ENCODE results near the gene ZSCAN5A.
"Not testable (repeated sequence)": the region's sequence is repeated elsewhere in the genome, so short reads cannot be mapped to it uniquely, and the experiment has no call there.

ZSCAN5A gene

DNA sequence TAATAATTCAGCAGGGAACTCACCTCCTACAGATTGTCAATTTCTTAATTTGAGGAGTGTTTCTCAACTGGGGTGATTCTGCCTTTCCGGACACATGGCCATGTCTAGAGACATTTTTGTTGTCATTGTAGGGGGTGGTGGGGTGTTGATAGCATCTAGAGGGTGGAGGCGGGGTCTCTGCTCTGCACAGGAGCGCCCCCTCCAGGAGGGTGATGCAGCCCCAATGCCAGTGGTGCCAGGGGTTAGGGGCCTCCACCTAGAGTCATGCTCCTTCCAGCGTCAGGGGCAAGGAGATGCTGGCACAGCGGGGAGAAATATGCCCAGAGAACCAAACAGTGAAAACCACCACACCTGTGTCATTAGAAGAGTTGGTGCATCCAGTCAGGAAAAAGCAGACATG, 107.1 kb downstream of the ZSCAN5A start:
- H3K27ac ChIP-seq (replicated peaks; ENCODE audit: low read length); H3K14ac ChIP-seq (ENCODE audit: low read length); H2BK5ac ChIP-seq (ENCODE audit: low read length); H3K36me3 ChIP-seq (replicated peaks in 1 of 2; ENCODE audit: control insufficient read depth in 2 of 2, insufficient read depth in 2 of 2, low read length in 2 of 2); H3K18ac ChIP-seq (ENCODE audit: low read length); H3K4me2 ChIP-seq (ENCODE audit: insufficient read depth, low read length, poor library complexity, severe bottlenecking); H2AK5ac ChIP-seq (ENCODE audit: low read depth, low read length); H2BK12ac ChIP-seq (ENCODE audit: low read length); H3K23ac ChIP-seq (ENCODE audit: low read depth, low read length, poor library complexity); H4K8ac ChIP-seq (ENCODE audit: low read depth, low read length); H2BK120ac ChIP-seq (ENCODE audit: low read depth, low read length); H2AFZ ChIP-seq (ENCODE audit: low read length); H2BK15ac ChIP-seq (ENCODE audit: low read length); H3K27me3 ChIP-seq (ENCODE audit: control insufficient read depth in 3 of 3, insufficient read depth in 3 of 3, low read depth in 1 of 3, low read length in 3 of 3); H3K79me1 ChIP-seq (ENCODE audit: low read depth, low read length); H3K9ac ChIP-seq (ENCODE audit: low read depth, low read length, poor library complexity); H3K4me3 ChIP-seq (ENCODE audit: low read length in 2 of 2); H3K4ac ChIP-seq (ENCODE audit: low read length); H3K4me1 ChIP-seq (ENCODE audit: control insufficient read depth in 2 of 2, insufficient read depth in 1 of 2, low read depth in 1 of 2, low read length in 2 of 2); H4K91ac ChIP-seq (ENCODE audit: low read depth, low read length, poor library complexity); H3K9me3 ChIP-seq (replicated peaks in 1 of 2; ENCODE audit: control insufficient read depth in 2 of 2, insufficient read depth in 1 of 2, low read depth in 1 of 2, low read length in 2 of 2); DNase-seq (ENCODE audit: low spot score): not testable (repeated sequence)
- WGBS, 2 donors (ENCODE audit: extremely low coverage in 2 of 2, insufficient read length in 2 of 2, insufficient replicate concordance in 1 of 2) = no CpG with 5 or more reads among the region's 5 CpGs

DNA sequence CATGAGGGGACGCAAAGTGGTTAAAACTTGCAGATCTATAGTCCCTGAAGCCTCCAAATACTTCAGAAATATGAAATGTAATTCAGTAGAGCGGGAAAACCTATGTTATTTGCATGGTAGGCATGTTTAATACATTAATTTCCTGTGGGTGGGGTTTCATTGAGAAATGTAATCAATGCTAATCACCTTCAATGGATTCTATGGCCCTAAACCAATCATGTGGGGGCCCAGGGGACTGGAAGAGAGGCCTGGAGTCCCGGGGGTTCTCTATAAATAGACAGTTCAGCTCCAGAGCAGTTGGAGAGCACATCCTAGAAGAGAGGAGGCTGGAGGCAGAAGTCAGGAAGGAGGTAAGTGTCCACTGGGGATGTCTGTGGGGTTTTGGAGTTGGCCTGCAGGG, 112.7 kb downstream of the ZSCAN5A start, which contains the start of gene ZSCAN5C:
ZSCAN5C (plus strand) TSS at position 301 of the 400 bp plus-strand sequence. CDS start 3,641 bp downstream, outside the sequence.
- Histone ChIP-seq H3K9me3 (replicated peaks in 1 of 2; ENCODE audit: control insufficient read depth in 2 of 2, insufficient read depth in 1 of 2, low read depth in 1 of 2, low read length in 2 of 2) (no peaks in the 10 kb centered on the region), H2BK5ac (ENCODE audit: low read length) (no peak within 1 kb of the TSS), H2AK5ac (ENCODE audit: low read depth, low read length) (no peak within 1 kb of the TSS), H2BK15ac (ENCODE audit: low read length) (no peak within 1 kb of the TSS), H4K8ac (ENCODE audit: low read depth, low read length) (no peak within 1 kb of the TSS), H4K91ac (ENCODE audit: low read depth, low read length, poor library complexity) (no peak within 1 kb of the TSS), H3K27me3 (ENCODE audit: control insufficient read depth in 3 of 3, insufficient read depth in 3 of 3, low read depth in 1 of 3, low read length in 3 of 3) (no peaks in the 10 kb centered on the region), H3K4ac (ENCODE audit: low read length) (no peak within 1 kb of the TSS), H3K4me3 (ENCODE audit: low read length in 2 of 2) (peak within 1 kb of the TSS in 1 of 2 donors; percentile 25), H2BK120ac (ENCODE audit: low read depth, low read length) (no peak within 1 kb of the TSS), H3K9ac (ENCODE audit: low read depth, low read length, poor library complexity) (no peak within 1 kb of the TSS), H3K4me2 (ENCODE audit: insufficient read depth, low read length, poor library complexity, severe bottlenecking) (no peak within 1 kb of the TSS), H3K23ac (ENCODE audit: low read depth, low read length, poor library complexity) (no peak within 1 kb of the TSS), H3K79me1 (ENCODE audit: low read depth, low read length) (no peaks in the 10 kb centered on the region), H2AFZ (ENCODE audit: low read length) (no peak within 1 kb of the TSS), H3K36me3 (replicated peaks in 1 of 2; ENCODE audit: control insufficient read depth in 2 of 2, insufficient read depth in 2 of 2, low read length in 2 of 2) (no peaks in the 10 kb centered on the region), H3K14ac (ENCODE audit: low read length) (no peak within 1 kb of the TSS), H3K18ac (ENCODE audit: low read length) (no peak within 1 kb of the TSS), H2BK12ac (ENCODE audit: low read length) (no peak within 1 kb of the TSS), H3K27ac (replicated peaks; ENCODE audit: low read length) (no peak within 1 kb of the TSS), H3K4me1 (ENCODE audit: control insufficient read depth in 2 of 2, insufficient read depth in 1 of 2, low read depth in 1 of 2, low read length in 2 of 2) (no peaks in the 10 kb centered on the region)
- no CpG with 5 or more reads among the region's 3 CpGs for WGBS, 2 donors (ENCODE audit: extremely low coverage in 2 of 2, insufficient read length in 2 of 2, insufficient replicate concordance in 1 of 2)
- DNase-seq (ENCODE audit: low spot score) = no peak

GRCh38 chr19:56199687-56200086, 115.0 kb downstream of the ZSCAN5A start:
- no peak overlapping the region for H3K4me2 ChIP-seq (ENCODE audit: insufficient read depth, low read length, poor library complexity, severe bottlenecking)
- no peak overlapping the region for H4K8ac ChIP-seq (ENCODE audit: low read depth, low read length)
- H4K91ac ChIP-seq (ENCODE audit: low read depth, low read length, poor library complexity) = no peak overlapping the region
- no peaks in the 10 kb centered on the region for H3K27me3 ChIP-seq (ENCODE audit: control insufficient read depth in 3 of 3, insufficient read depth in 3 of 3, low read depth in 1 of 3, low read length in 3 of 3)
- H3K4me3 ChIP-seq (ENCODE audit: low read length in 2 of 2) = no peak overlapping the region
- no peak overlapping the region for H3K4ac ChIP-seq (ENCODE audit: low read length)
- H2AK5ac ChIP-seq (ENCODE audit: low read depth, low read length) = no peak overlapping the region
- no peaks in the 10 kb centered on the region for H3K4me1 ChIP-seq (ENCODE audit: control insufficient read depth in 2 of 2, insufficient read depth in 1 of 2, low read depth in 1 of 2, low read length in 2 of 2)
- no CpG with 5 or more reads among the region's 7 CpGs for WGBS, 2 donors (ENCODE audit: extremely low coverage in 2 of 2, insufficient read length in 2 of 2, insufficient replicate concordance in 1 of 2)
- H2BK120ac ChIP-seq (ENCODE audit: low read depth, low read length) = no peak overlapping the region
- H2BK5ac ChIP-seq (ENCODE audit: low read length) = no peak overlapping the region
- no peak overlapping the region for H3K9ac ChIP-seq (ENCODE audit: low read depth, low read length, poor library complexity)
- no peak overlapping the region for H2AFZ ChIP-seq (ENCODE audit: low read length)
- no peak overlapping the region for H3K14ac ChIP-seq (ENCODE audit: low read length)
- DNase-seq (ENCODE audit: low spot score) = no peak
- H3K23ac ChIP-seq (ENCODE audit: low read depth, low read length, poor library complexity) = no peak overlapping the region
- H3K27ac ChIP-seq (replicated peaks; ENCODE audit: low read length) = no peak overlapping the region
- H3K36me3 ChIP-seq (replicated peaks in 1 of 2; ENCODE audit: control insufficient read depth in 2 of 2, insufficient read depth in 2 of 2, low read length in 2 of 2) = no peaks in the 10 kb centered on the region
- no peak overlapping the region for H2BK12ac ChIP-seq (ENCODE audit: low read length)
- no peak overlapping the region for H2BK15ac ChIP-seq (ENCODE audit: low read length)
- H3K9me3 ChIP-seq (replicated peaks in 1 of 2; ENCODE audit: control insufficient read depth in 2 of 2, insufficient read depth in 1 of 2, low read depth in 1 of 2, low read length in 2 of 2) = no peaks in the 10 kb centered on the region
- H3K18ac ChIP-seq (ENCODE audit: low read length) = no peak overlapping the region
- peaks cover 2% of the 10 kb centered on the region for H3K79me1 ChIP-seq (ENCODE audit: low read depth, low read length)

DNA sequence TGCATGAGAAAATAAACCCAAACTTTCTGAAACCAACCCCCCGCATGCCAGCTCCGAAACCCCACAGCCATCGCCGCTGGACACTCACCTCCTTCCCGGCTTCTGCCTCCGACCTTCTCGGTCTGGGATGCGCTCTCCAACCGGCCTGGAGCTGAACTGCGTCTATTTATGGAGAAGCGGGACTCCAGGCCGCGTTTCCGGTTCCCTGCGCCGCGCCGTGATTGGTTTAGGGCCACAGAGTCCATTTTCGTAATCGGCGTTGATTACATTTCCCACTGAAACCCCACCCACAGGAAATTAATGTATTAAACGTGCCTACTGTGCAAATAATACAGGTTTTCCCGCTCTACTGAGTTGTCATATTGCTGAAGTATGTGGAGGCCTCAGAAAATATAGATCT, 117.0 kb downstream of the ZSCAN5A start, which contains the start of gene ZSCAN5B:
ZSCAN5B (minus strand) TSS at position 138 of the 400 bp plus-strand sequence. CDS start 4,731 bp downstream, outside the sequence.
- H3K14ac ChIP-seq (ENCODE audit: low read length); H3K18ac ChIP-seq (ENCODE audit: low read length); H3K4ac ChIP-seq (ENCODE audit: low read length); H3K79me1 ChIP-seq (ENCODE audit: low read depth, low read length); H3K4me1 ChIP-seq (ENCODE audit: control insufficient read depth in 2 of 2, insufficient read depth in 1 of 2, low read depth in 1 of 2, low read length in 2 of 2); H3K4me2 ChIP-seq (ENCODE audit: insufficient read depth, low read length, poor library complexity, severe bottlenecking); H2BK120ac ChIP-seq (ENCODE audit: low read depth, low read length); H3K27me3 ChIP-seq (ENCODE audit: control insufficient read depth in 3 of 3, insufficient read depth in 3 of 3, low read depth in 1 of 3, low read length in 3 of 3); H3K23ac ChIP-seq (ENCODE audit: low read depth, low read length, poor library complexity); H2BK5ac ChIP-seq (ENCODE audit: low read length); H3K36me3 ChIP-seq (replicated peaks in 1 of 2; ENCODE audit: control insufficient read depth in 2 of 2, insufficient read depth in 2 of 2, low read length in 2 of 2); H4K8ac ChIP-seq (ENCODE audit: low read depth, low read length); H4K91ac ChIP-seq (ENCODE audit: low read depth, low read length, poor library complexity); H3K9ac ChIP-seq (ENCODE audit: low read depth, low read length, poor library complexity); H3K27ac ChIP-seq (replicated peaks; ENCODE audit: low read length); DNase-seq (ENCODE audit: low spot score); H2BK15ac ChIP-seq (ENCODE audit: low read length); H3K4me3 ChIP-seq (ENCODE audit: low read length in 2 of 2); H2BK12ac ChIP-seq (ENCODE audit: low read length); H2AK5ac ChIP-seq (ENCODE audit: low read depth, low read length); H2AFZ ChIP-seq (ENCODE audit: low read length); H3K9me3 ChIP-seq (replicated peaks in 1 of 2; ENCODE audit: control insufficient read depth in 2 of 2, insufficient read depth in 1 of 2, low read depth in 1 of 2, low read length in 2 of 2): not testable (repeated sequence)
- no CpG with 5 or more reads among the region's 23 CpGs for WGBS, 2 donors (ENCODE audit: extremely low coverage in 2 of 2, insufficient read length in 2 of 2, insufficient replicate concordance in 1 of 2)

All from neuronal stem cell (in vitro differentiated cells).